HEK293T (cell line): ENCODE results near the gene MACROD2.

Experiments used
- CTCF ChIA-PET: fragments of 350-600 bp; formaldehyde crosslinking; extraction: SDS; loops from one replicate; lab custom pipeline; 2021; ENCODE audit warnings: antibody characterized with exemption, inconsistent platforms; lab: Yijun Ruan, JAX
- POLR2A ChIA-PET: fragments of 350-600 bp; formaldehyde crosslinking; extraction: SDS; loops from one replicate; lab custom pipeline; 2020; ENCODE audit warnings: antibody characterized with exemption, inconsistent platforms; lab: Yijun Ruan, JAX
- DNase-seq: peaks from one replicate; pipeline ENCODE4 v3.0.0; 2012; ENCODE audit warnings: mixed read lengths; ENCODE audit errors: extremely low spot score
- ARNT ChIP-seq: fragments of 450-650 bp; IDR thresholded peaks from 2 replicates; pipeline ENCODE4 v1.6.1; 2017; ENCODE audit warnings: mild to moderate bottlenecking
- BHLHE40 ChIP-seq: fragments of 450-650 bp; IDR thresholded peaks from 2 replicates; pipeline ENCODE4 v1.6.1; 2016; ENCODE audit warnings: mild to moderate bottlenecking, moderate library complexity, borderline replicate concordance
- CTBP1 ChIP-seq: fragments of 450-650 bp; IDR thresholded peaks from 2 replicates; pipeline ENCODE4 v1.6.1; 2016; ENCODE audit warnings: borderline replicate concordance
- ELF4 ChIP-seq: fragments of 450-650 bp; IDR thresholded peaks from 2 replicates; pipeline ENCODE4 v1.6.1; 2017; ENCODE audit warnings: antibody characterized with exemption
- FOXA1 ChIP-seq: fragments of 450-650 bp; IDR thresholded peaks from 2 replicates; pipeline ENCODE4 v1.6.1; 2016; ENCODE audit warnings: mild to moderate bottlenecking
- FOXK2 ChIP-seq: fragments of 450-650 bp; IDR thresholded peaks from 2 replicates; pipeline ENCODE4 v1.6.1; 2016; ENCODE audit warnings: mild to moderate bottlenecking
- FOXM1 ChIP-seq: fragments of 450-650 bp; IDR thresholded peaks from 2 replicates; pipeline ENCODE4 v1.6.1; 2017; ENCODE audit warnings: mild to moderate bottlenecking, borderline replicate concordance
- HDGF ChIP-seq: fragments of 450-650 bp; IDR thresholded peaks from 2 replicates; pipeline ENCODE4 v1.6.1; 2017; ENCODE audit warnings: antibody characterized with exemption, borderline replicate concordance
- L3MBTL2 ChIP-seq: fragments of 450-650 bp; conservative IDR thresholded peaks from 2 replicates; pipeline ENCODE4 v1.6.1; 2016; ENCODE audit warnings: mild to moderate bottlenecking
- LEF1 ChIP-seq: fragments of 450-650 bp; IDR thresholded peaks from 2 replicates; pipeline ENCODE4 v1.6.1; 2017; ENCODE audit warnings: mild to moderate bottlenecking, borderline replicate concordance
- NFRKB ChIP-seq: fragments of 450-650 bp; IDR thresholded peaks from 2 replicates; pipeline ENCODE4 v1.6.1; 2016; ENCODE audit warnings: mild to moderate bottlenecking, moderate library complexity
- SP1 ChIP-seq: fragments of 450-650 bp; IDR thresholded peaks from 2 replicates; pipeline ENCODE4 v1.6.1; 2017
- SUZ12 ChIP-seq: fragments of 450-650 bp; IDR thresholded peaks from 2 replicates; pipeline ENCODE4 v1.6.1; 2016; ENCODE audit warnings: mild to moderate bottlenecking
- TARDBP ChIP-seq: fragments of 450-650 bp; IDR thresholded peaks from 2 replicates; pipeline ENCODE4 v1.6.1; 2016
- ZNF384 ChIP-seq: fragments of 450-650 bp; IDR thresholded peaks from 2 replicates; pipeline ENCODE4 v1.6.1; 2016
- TF ChIP-seq, protein P1 (sequence below): fragments of 450-650 bp; IDR thresholded peaks from 2 replicates; pipeline ENCODE4 v1.6.1; 2016

Gene MACROD2

DNA sequence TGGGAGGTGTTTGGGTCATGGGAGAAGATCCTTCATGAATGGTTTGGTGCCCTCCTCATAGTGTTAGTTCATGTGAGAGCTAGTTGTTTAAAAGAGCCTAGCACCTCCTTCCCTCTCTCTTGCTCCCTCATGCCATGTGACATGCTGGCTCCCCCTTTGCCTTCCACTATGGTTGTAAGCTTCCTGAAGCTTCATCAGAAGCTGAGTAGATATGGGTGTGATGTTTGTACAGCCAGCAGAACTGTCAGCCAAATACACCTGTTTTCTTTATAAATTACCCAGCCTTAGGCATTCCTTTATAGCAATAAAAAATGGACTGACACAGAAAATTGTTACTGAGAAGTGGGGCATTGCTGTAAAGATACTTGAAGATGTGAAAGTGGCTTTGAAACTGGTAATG lies 1073.2 kb downstream of the MACROD2 start:
- CTCF ChIA-PET = no interaction called here
- no peak for TF ChIP-seq ZNF384
- TF ChIP-seq FOXA1 = no peak
- no peak for TF ChIP-seq SP1
- TF ChIP-seq BHLHE40 = no peak
- TF ChIP-seq NFRKB = no peak
- TF ChIP-seq TARDBP = no peak
- POLR2A ChIA-PET = no interaction called here
- DNase-seq = no peak

DNA sequence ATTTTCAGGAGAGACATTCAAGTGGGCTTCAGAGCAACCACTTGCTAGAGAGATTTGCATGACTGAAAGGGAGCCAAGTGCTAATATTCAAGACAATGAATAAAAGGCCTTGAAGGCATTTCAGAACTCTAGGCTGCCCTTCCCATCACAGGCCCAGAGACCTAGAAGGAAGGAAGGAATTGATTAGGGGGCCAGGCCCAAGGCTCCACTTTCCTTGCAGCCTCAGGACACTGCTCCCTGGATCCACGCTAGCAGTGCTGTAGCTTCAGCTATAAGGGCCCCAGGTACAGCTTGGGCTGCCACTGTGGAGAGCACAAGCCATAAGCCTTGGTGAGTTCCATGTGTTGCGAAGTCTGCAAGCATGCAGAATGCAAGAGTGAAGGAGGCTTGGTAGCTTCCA lies 1074.0 kb downstream of the MACROD2 start:
- TF ChIP-seq CTBP1 = no peak
- no peak for TF ChIP-seq SP1
- TF ChIP-seq SUZ12 = no peak
- TF ChIP-seq ZNF384 = no peak
- no peak for TF ChIP-seq BHLHE40
- TF ChIP-seq ELF4 = no peak
- TF ChIP-seq FOXK2 = no peak
- no peak for TF ChIP-seq FOXM1
- TF ChIP-seq, protein P1, sequence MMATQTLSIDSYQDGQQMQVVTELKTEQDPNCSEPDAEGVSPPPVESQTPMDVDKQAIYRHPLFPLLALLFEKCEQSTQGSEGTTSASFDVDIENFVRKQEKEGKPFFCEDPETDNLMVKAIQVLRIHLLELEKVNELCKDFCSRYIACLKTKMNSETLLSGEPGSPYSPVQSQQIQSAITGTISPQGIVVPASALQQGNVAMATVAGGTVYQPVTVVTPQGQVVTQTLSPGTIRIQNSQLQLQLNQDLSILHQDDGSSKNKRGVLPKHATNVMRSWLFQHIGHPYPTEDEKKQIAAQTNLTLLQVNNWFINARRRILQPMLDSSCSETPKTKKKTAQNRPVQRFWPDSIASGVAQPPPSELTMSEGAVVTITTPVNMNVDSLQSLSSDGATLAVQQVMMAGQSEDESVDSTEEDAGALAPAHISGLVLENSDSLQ = no peak
- ChIA-PET POLR2A (no interaction called here), CTCF (no interaction called here)
- no peak for DNase-seq

GRCh38 chr20:15071085-15071808 lies 1075.9 kb downstream of the MACROD2 start:
- no peak for DNase-seq
- ChIA-PET POLR2A (no interaction called here), CTCF (no interaction called here)
- no peak for TF ChIP-seq NFRKB
- TF ChIP-seq SP1 = no peak
- no peak for TF ChIP-seq CTBP1
- TF ChIP-seq FOXA1 = no peak
- no peak for TF ChIP-seq FOXK2
- TF ChIP-seq ARNT = no peak
- no peak for TF ChIP-seq HDGF
- no peak for TF ChIP-seq ZNF384
- TF ChIP-seq SUZ12 = no peak
- TF ChIP-seq L3MBTL2 = no peak
- TF ChIP-seq LEF1 = no peak
- TF ChIP-seq BHLHE40 = no peak
- no peak for TF ChIP-seq FOXM1
- TF ChIP-seq, protein P1 = no peak

DNA sequence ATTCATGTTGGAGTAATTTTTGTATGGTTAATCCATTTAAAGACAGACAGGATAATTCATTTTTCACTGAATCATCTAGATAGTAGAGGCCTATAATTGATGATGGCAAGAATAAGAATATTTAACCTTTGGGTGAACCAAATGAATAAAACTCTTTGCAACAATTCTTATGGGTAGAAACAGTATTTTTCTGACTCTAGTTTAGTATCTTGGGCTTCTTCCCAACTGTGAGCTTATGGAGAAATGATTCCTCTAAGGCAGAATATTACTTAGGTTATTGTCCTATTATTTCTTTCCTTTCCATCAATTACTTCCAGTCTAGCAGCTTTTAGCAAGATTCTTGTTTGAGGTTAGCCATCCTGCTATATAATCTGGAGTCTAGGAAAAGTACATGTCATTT lies 1077.0 kb downstream of the MACROD2 start:
- TF ChIP-seq LEF1 = no peak
- POLR2A ChIA-PET = no interaction called here
- CTCF ChIA-PET = interaction anchor here (0.6 kb wide), 1 partner anchor 24 kb away, joined by 7 read pairs; no protein-coding TSS in a partner anchor
- DNase-seq = no peak

DNA sequence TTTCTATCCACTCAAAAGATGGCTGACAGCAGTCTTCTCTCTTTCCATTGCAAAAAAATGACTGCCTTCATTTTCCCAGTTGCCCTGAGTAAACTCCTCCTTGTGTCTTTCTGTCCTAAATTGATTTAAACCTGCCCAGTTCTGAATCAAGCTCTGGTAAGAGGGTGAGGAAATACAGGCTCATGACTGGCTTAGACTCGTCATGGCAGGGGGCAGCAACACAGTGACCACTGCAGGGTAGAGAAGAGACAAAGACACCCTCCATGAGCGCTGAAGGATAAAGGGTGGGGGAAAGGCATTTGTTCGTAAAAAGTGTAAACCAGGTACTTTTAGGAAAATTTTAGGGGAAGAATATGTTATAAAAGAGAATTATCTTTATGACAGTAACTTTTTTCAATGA lies 1080.3 kb downstream of the MACROD2 start:
- POLR2A ChIA-PET = no interaction called here
- TF ChIP-seq ELF4 (no peak), TARDBP (no peak), SUZ12 (no peak), SP1 (no peak), FOXM1 (no peak), ARNT (no peak), NFRKB (no peak)
- TF ChIP-seq, protein P1 = no peak

GRCh38 chr20:15076785-15077184 lies 1081.5 kb downstream of the MACROD2 start:
- no peak for DNase-seq
- TF ChIP-seq SP1 (no peak), HDGF (no peak), NFRKB (no peak), CTBP1 (no peak), L3MBTL2 (no peak), FOXA1 (no peak), LEF1 (no peak), BHLHE40 (no peak), TARDBP (no peak), ZNF384 (no peak), FOXM1 (no peak), SUZ12 (no peak), ARNT (no peak)
- TF ChIP-seq, protein P1 = no peak
- CTCF ChIA-PET = no interaction called here
- POLR2A ChIA-PET = no interaction called here

More for the DNA sequence above, 1080.3 kb downstream of the MACROD2 start:
- CTCF ChIA-PET = no interaction called here
- no peak for DNase-seq
